K562 (cell line): Measurements from ENCODE around the gene CCDC9B. TPM values are rescaled to one million over a fixed set of nuclear protein-coding genes. Genes with fewer than 3 reads are reported as not detected.

Source experiments
- ATAC-seq: fragments of 200-7000 bp; cut with Tn5 transposase; 3 replicates; pipeline ENCODE4 v1.9.1; 2020; ENCODE audit warnings: moderate library complexity
- BruUV-seq: library from RNA; stranded (reverse); fragments of 400-500 nt; replicated peaks from 2 replicates; lab custom pipeline; 2021; lab: Mats Ljungman, UMichigan
- CTCF ChIA-PET: fragments of 300-600 bp; formaldehyde crosslinking; extraction: SDS; loops from one replicate; lab custom pipeline; 2021; ENCODE audit warnings: low intra/inter-chr PET ratio; lab: Yijun Ruan, JAX
- POLR2A ChIA-PET: fragments of 300-600, 350-650 bp; sonication (Branson Sonifier 250); formaldehyde crosslinking; extraction: SDS; loops from one replicate; lab custom pipeline; 2021; ENCODE audit warnings: antibody characterized with exemption, inconsistent platforms; lab: Yijun Ruan, JAX
- DNase-seq, 4 experiments: peaks; one replicate each; pipeline versions ENCODE4 v3.0.0 to v3.0.0-alpha.2; 2011 to 2018; ENCODE audit warnings: low spot score in 3 of 4, mixed read lengths in 3 of 4; ENCODE audit errors: extremely low read depth in 1 of 4
- FAIRE-seq: peaks from 2 replicates; lab custom pipeline; 2011; peaks lifted over from hg19 to GRCh38; lab: Jason Lieb, UNC
- H2AFZ ChIP-seq: 2 replicates; pipeline ENCODE4 v1.6.0; 2011; ENCODE audit warnings: low read depth, low read length, control low read depth, inconsistent platforms
- H3K27ac ChIP-seq: fragments of 200-600 bp; 3 replicates; pipeline ENCODE4 v1.8.0; 2011; ENCODE audit warnings: low read depth, mild to moderate bottlenecking, control low read depth, inconsistent platforms, low read length, moderate library complexity, mixed read lengths; ENCODE audit errors: extremely low read depth
- H3K27me3 ChIP-seq, 2 experiments: fragments of 300-600 bp in 1 of 2; 2 replicates in 1 of 2; 3 replicates in 1 of 2; pipeline versions ENCODE4 v1.6.0 to v1.8.0; 2011; ENCODE audit warnings: inconsistent platforms in 2 of 2, low read length in 2 of 2, mild to moderate bottlenecking in 1 of 2, mixed read lengths in 1 of 2, moderate library complexity in 1 of 2; ENCODE audit not compliant: control insufficient read depth in 2 of 2, insufficient read depth in 2 of 2
- H3K36me3 ChIP-seq: fragments of 300-600 bp; 3 replicates; pipeline ENCODE4 v1.8.0; 2011; ENCODE audit warnings: mild to moderate bottlenecking, low read length, inconsistent platforms; ENCODE audit not compliant: control insufficient read depth, insufficient read depth
- H3K4me1 ChIP-seq, 2 experiments: fragments of 200-600 bp in 1 of 2; replicated peaks in 1 of 2; 2 replicates in 1 of 2; 3 replicates in 1 of 2; pipeline versions ENCODE4 v1.5.1 to v1.8.0; 2011; ENCODE audit warnings: inconsistent platforms in 2 of 2, low read length in 2 of 2, mild to moderate bottlenecking in 1 of 2, mixed read lengths in 1 of 2, moderate library complexity in 1 of 2; ENCODE audit not compliant: control insufficient read depth in 2 of 2, insufficient read depth in 2 of 2
- H3K4me2 ChIP-seq: 2 replicates; pipeline ENCODE4 v1.6.1; 2011; ENCODE audit warnings: low read length, control low read depth, inconsistent platforms, mixed read lengths; ENCODE audit not compliant: insufficient read depth
- H3K4me3 ChIP-seq: fragments of 200-600 bp; sonication (generic), shearing (Covaris generic); 2 replicates; pipeline ENCODE4 v1.5.1; 2016; ENCODE audit warnings: control low read depth, inconsistent platforms
- H3K79me2 ChIP-seq: fragments of 200-600 bp; 3 replicates; pipeline ENCODE4 v1.8.0; 2011; ENCODE audit warnings: low read length, inconsistent platforms; ENCODE audit not compliant: control insufficient read depth, insufficient read depth
- H3K9ac ChIP-seq, 2 experiments: 2 replicates each; pipeline versions ENCODE4 v1.6.0 to v1.6.1; 2011; ENCODE audit warnings: low read depth in 2 of 2, low read length in 2 of 2, control low read depth in 1 of 2, inconsistent platforms in 1 of 2, mild to moderate bottlenecking in 1 of 2, mixed read lengths in 1 of 2; ENCODE audit not compliant: insufficient read depth in 1 of 2
- H3K9me1 ChIP-seq: one replicate; pipeline ENCODE4 v1.6.0; 2011; ENCODE audit warnings: inconsistent platforms, mild to moderate bottlenecking, low read length, moderate library complexity; ENCODE audit not compliant: control insufficient read depth, insufficient read depth
- H3K9me3 ChIP-seq: replicated peaks from 2 replicates; pipeline ENCODE4 v1.5.1; 2011; ENCODE audit warnings: low read depth, low read length, inconsistent platforms; ENCODE audit not compliant: control insufficient read depth, insufficient read depth
- H4K20me1 ChIP-seq: replicated peaks from 2 replicates; pipeline ENCODE4 v1.6.1; 2011; ENCODE audit warnings: low read length, inconsistent platforms, mixed read lengths; ENCODE audit not compliant: control insufficient read depth, insufficient read depth
- COPS2 ChIP-seq: fragments of 450-650 bp; conservative IDR thresholded peaks from 2 replicates; pipeline ENCODE4 v1.6.1; 2016; ENCODE audit warnings: mild to moderate bottlenecking, moderate library complexity
- FOXK2 ChIP-seq, 2 experiments: fragments of 450-650 bp; IDR thresholded peaks in 1 of 2; conservative IDR thresholded peaks in 1 of 2; 2 replicates each; pipeline ENCODE4 v1.6.1; 2016; ENCODE audit warnings: low read depth in 2 of 2, mild to moderate bottlenecking in 1 of 2
- GATA2 ChIP-seq: sonication (generic); formaldehyde crosslinking; IDR thresholded peaks from 2 replicates; pipeline ENCODE4 v1.4.0; 2020; ENCODE audit warnings: mild to moderate bottlenecking, missing genetic modification reagents
- KLF13 ChIP-seq: fragments of 450-650 bp; IDR thresholded peaks from 2 replicates; pipeline ENCODE4 v1.6.1; 2016; ENCODE audit warnings: missing genetic modification characterization, low read depth, mild to moderate bottlenecking, missing compliant biosample characterization, moderate library complexity, borderline replicate concordance
- LCOR ChIP-seq: sonication (generic); formaldehyde crosslinking; IDR thresholded peaks from 2 replicates; pipeline ENCODE4 v1.8.0; 2022; ENCODE audit warnings: mild to moderate bottlenecking, missing genetic modification reagents
- POLR3G ChIP-seq: IDR thresholded peaks from 2 replicates; pipeline ENCODE4 v1.6.1; 2011; ENCODE audit not compliant: insufficient read length, insufficient replicate concordance; ENCODE audit errors: extremely low read depth
- PYGO2 ChIP-seq: fragments of 450-650 bp; IDR thresholded peaks from 2 replicates; pipeline ENCODE4 v1.6.1; 2016; ENCODE audit warnings: mild to moderate bottlenecking, missing genetic modification characterization, moderate library complexity, missing compliant biosample characterization
- SETDB1 ChIP-seq: IDR thresholded peaks from one replicate; pipeline ENCODE4 v1.6.1; 2012; ENCODE audit warnings: low read length, control low read depth, inconsistent platforms
- ZNF184 ChIP-seq: sonication (generic); formaldehyde crosslinking; IDR thresholded peaks from 2 replicates; pipeline ENCODE4 v1.5.0; 2020; ENCODE audit warnings: missing genetic modification reagents
- ZNF212 ChIP-seq: fragments of 450-650 bp; formaldehyde crosslinking; IDR thresholded peaks from 2 replicates; pipeline ENCODE4 v1.4.0; 2020; ENCODE audit warnings: mild to moderate bottlenecking
- ZNF239 ChIP-seq: fragments of 250-450 bp; sonication (Bioruptor Pico); IDR thresholded peaks from 2 replicates; pipeline ENCODE4 v1.4.0; 2020; ENCODE audit warnings: mild to moderate bottlenecking
- WGBS: fragments of 100-300 bp; shearing (Covaris generic); methylation state at CpG from one replicate; pipeline ENCODE4 v1.1.6; 2016; ENCODE audit warnings: low coverage, mixed read lengths; ENCODE audit not compliant: insufficient coverage; ENCODE audit errors: missing lambda C conversion rate; 5-methylcytosine and 5-hydroxymethylcytosine counted together
- in situ Hi-C: fragments of 300-500 bp; cut with MboI; formaldehyde crosslinking; loops from 4 replicates; pipeline ENCODE4 v1.15.0; 2018; ENCODE audit warnings: inconsistent platforms, mixed read lengths
- intact Hi-C: fragments of 100-400 bp; cut with micrococcal nuclease; formaldehyde crosslinking; loops from 2 replicates; pipeline ENCODE4 v1.14.2; 2022
- polyA plus RNA-seq, 8 experiments: library from polyadenylated mRNA; depleted of rRNA in 4 of 8; stranded (reverse) in 5 of 8; unstranded in 3 of 8; fragments of >200 nt; fragmentation: Nextera tagmentation in 2 of 8; fragmentation: Illumina TruSeq in 1 of 8; extraction: Ambion mirVana in 2 of 8; extraction: Trizol in 1 of 8; gene quantifications; 2 replicates each; pipeline versions ENCODE4 v1.2.1 to v1.2.3, GENCODE V29; 2011 to 2014; ENCODE audit warnings: inconsistent platforms in 1 of 8, missing spikeins in 1 of 8
- total RNA-seq, 7 experiments: library from RNA; depleted of rRNA in 6 of 7; stranded (reverse); fragments of >200 nt in 6 of 7; fragmentation: Illumina TruSeq in 2 of 7; extraction: Trizol in 2 of 7; gene quantifications; 2 replicates each; pipeline versions ENCODE4 v1.2.1 to v1.2.3, GENCODE V29; 2011 to 2021; ENCODE audit warnings: low replicate concordance in 1 of 7
- TF ChIP-seq, protein P1 (sequence below): fragments of 250-450 bp; sonication (Bioruptor Pico); IDR thresholded peaks from 2 replicates; pipeline ENCODE4 v1.4.0; 2020; ENCODE audit warnings: borderline replicate concordance

The CCDC9B gene
- total and polyA plus RNA-seq, 9 of the 15 experiments (the other 6 are each of a cell fraction or from before 2014, with no cell fraction given) = 0.01 to 0.47 (median 0.15) TPM; not detected in 1

DNA sequence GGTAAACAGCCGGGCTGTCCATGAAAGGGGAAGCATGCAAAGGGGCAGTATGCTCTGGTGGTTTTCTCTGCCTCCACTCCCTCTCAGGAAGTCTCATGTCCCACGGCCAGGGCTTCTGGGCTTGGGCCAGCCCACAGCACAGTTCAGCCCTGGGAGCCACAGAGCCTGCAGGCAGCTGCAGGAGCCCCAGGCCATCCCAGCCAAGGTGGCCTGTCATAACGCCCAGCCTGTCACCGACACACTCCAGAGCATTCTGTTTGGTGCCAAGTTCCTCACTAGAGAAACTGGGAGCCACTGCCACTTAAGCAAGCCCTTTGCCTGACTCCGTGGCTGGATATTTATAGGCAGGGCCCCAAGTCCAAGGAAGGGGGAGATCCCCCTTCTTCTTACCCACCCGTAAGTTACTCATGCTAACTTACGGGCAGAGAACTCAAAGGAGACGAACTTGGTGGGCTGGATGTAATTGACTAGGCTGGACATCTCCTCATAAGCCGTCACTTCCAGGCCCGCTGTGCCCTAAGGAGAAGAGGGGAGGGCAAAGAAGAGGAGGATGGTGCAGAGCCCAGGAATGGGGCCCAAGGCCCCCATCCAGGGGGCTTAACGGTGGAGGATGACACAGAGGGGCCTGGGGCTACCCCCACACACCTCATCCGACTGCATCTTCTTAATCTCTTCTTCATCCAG lies 44.7 kb downstream of the CCDC9B start:
- ChIA-PET CTCF (no interaction called here), POLR2A (interaction anchor here (0.8 kb wide), 1 partner anchor 68 kb away, joined by 3 read pairs; no protein-coding TSS in a partner anchor)
- Histone ChIP-seq H3K4me1 (peaks cover 5 to 28% of the 10 kb centered on the region in 2 experiments; a peak in 4 of 5 replicates), H3K9ac (peak overlapping the region in 1 of 2 experiments; percentile 50; a peak in 1 of 4 replicates), H3K27me3 (peaks cover 3 to 41% of the 10 kb centered on the region in 2 experiments; a peak in 4 of 5 replicates), H2AFZ (no peak overlapping the region), H3K4me3 (no peak overlapping the region), H3K27ac (no peak overlapping the region), H3K9me3 (no peaks in the 10 kb centered on the region), H3K9me1 (no peaks in the 10 kb centered on the region), H3K4me2 (no peak overlapping the region), H3K79me2 (no peaks in the 10 kb centered on the region), H3K36me3 (no peaks in the 10 kb centered on the region), H4K20me1 (0 out of 2 replicates have a peak, but pooled peaks cover 2% of the 10 kb centered on the region)
- no TSS peak for BruUV-seq
- ATAC-seq (no peak), FAIRE-seq (no peak), DNase-seq (no peak)
- WGBS = 12% methylated on average over 12 of the region's 12 CpGs
- intact Hi-C loops = no loop called here
- no peak for TF ChIP-seq ZNF212 (CRISPR knock-in tag)
- no peak for TF ChIP-seq PYGO2
- TF ChIP-seq ZNF184 (CRISPR knock-in tag) = no peak
- TF ChIP-seq FOXK2 (conservative IDR thresholded peaks at IDR 0.05 in 1 of 2, IDR thresholded peaks at IDR 0.05 in 1 of 2; ENCODE audit: low read depth in 2 of 2) = no peak
- TF ChIP-seq LCOR (CRISPR knock-in tag) = no peak
- no peak for TF ChIP-seq SETDB1
- TF ChIP-seq, protein P1, sequence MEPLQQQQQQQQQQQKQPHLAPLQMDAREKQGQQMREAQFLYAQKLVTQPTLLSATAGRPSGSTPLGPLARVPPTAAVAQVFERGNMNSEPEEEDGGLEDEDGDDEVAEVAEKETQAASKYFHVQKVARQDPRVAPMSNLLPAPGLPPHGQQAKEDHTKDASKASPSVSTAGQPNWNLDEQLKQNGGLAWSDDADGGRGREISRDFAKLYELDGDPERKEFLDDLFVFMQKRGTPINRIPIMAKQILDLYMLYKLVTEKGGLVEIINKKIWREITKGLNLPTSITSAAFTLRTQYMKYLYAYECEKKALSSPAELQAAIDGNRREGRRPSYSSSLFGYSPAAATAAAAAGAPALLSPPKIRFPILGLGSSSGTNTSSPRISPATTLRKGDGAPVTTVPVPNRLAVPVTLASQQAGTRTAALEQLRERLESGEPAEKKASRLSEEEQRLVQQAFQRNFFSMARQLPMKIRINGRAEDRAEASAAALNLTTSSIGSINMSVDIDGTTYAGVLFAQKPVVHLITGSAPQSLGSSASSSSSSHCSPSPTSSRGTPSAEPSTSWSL (CRISPR knock-in tag) = no peak
- no peak for TF ChIP-seq GATA2 (CRISPR knock-in tag)
- TF ChIP-seq ZNF239 = no peak
- TF ChIP-seq POLR3G = no peak
- TF ChIP-seq KLF13 = no peak
- TF ChIP-seq COPS2 = no peak
- in situ Hi-C loops = no loop called here
